ENCODE measurements around the gene MAN1A1.

The MAN1A1 gene

DNA sequence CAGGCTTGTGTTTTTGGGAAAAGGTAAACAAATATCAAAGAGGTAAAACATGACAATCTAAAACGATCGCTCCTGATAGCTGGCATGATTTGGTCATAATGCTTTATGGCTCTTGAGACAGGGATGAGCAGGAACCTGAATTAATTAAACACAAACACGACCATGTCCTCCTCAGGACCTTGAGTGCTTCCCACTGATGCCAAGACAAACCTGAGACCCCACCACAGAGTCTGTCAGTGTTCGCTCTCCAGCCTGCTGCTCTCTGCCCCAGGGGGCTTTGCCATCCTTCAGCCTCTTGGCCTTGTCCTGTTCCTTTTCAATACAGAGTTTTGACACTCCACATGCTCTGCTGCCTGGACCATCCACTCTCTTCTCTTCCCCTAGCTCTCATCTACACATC, 119.4 kb downstream of the MAN1A1 start:
- H3K4me3 ChIP-seq (ENCODE audit: low read length) = no peak overlapping the region
- no peak for DNase-seq (ENCODE audit: low read depth)
- TF ChIP-seq, protein P1, sequence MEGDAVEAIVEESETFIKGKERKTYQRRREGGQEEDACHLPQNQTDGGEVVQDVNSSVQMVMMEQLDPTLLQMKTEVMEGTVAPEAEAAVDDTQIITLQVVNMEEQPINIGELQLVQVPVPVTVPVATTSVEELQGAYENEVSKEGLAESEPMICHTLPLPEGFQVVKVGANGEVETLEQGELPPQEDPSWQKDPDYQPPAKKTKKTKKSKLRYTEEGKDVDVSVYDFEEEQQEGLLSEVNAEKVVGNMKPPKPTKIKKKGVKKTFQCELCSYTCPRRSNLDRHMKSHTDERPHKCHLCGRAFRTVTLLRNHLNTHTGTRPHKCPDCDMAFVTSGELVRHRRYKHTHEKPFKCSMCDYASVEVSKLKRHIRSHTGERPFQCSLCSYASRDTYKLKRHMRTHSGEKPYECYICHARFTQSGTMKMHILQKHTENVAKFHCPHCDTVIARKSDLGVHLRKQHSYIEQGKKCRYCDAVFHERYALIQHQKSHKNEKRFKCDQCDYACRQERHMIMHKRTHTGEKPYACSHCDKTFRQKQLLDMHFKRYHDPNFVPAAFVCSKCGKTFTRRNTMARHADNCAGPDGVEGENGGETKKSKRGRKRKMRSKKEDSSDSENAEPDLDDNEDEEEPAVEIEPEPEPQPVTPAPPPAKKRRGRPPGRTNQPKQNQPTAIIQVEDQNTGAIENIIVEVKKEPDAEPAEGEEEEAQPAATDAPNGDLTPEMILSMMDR (conservative IDR thresholded peaks at IDR 0.05; ENCODE audit: low read depth, low read length) = no peak

DNA sequence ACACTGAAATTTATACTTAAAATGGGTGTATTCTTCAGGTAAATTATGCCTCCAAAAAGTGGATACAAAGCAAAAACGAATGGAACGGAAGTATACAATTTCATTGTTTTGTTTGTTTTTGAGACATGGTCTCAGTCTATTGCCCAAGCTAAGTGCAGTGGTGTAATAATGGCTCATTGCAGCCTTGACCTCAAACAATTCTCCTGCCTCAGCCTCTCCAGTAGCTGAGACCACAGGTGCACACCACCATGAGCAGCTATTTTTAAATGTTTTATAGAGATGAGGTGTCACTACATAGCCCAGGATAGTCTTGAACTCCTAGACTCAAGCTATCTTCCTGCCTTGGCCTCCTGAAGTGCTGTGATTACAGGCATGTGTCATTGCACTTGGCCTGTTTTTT, 122.2 kb downstream of the MAN1A1 start:
- DNase-seq (ENCODE audit: low read depth) = no peak
- no peak overlapping the region for H3K4me3 ChIP-seq (ENCODE audit: low read length)
- TF ChIP-seq, protein P1 (conservative IDR thresholded peaks at IDR 0.05; ENCODE audit: low read depth, low read length) = no peak

DNA sequence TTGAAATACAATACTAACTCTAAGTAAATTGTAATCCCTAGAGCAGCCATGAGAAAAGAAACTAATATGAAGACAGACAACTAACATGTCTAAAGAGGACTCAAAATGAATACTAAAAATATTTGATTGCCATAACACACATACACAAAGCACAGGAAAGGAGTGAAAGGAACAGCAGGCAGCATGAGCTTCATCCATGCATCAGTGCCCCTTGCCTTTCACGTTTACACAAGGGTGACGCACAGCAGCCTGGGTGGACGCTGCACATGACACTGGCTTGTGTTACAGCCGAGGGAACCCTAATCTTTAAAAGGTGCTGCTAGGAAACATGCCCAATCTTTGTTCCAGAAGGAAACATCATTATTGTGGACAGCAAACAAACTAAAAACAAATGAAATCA, 123.5 kb downstream of the MAN1A1 start:
- no peak for DNase-seq (ENCODE audit: low read depth)
- no peak overlapping the region for H3K4me3 ChIP-seq (ENCODE audit: low read length)
- TF ChIP-seq, protein P1 (conservative IDR thresholded peaks at IDR 0.05; ENCODE audit: low read depth, low read length) = no peak

- no peak for DNase-seq (ENCODE audit: low read depth)
- no peak overlapping the region for H3K4me3 ChIP-seq (ENCODE audit: low read length)
- TF ChIP-seq, protein P1 (conservative IDR thresholded peaks at IDR 0.05; ENCODE audit: low read depth, low read length) = no peak
Observed at GRCh38 chr6:119224095-119224701, 125.4 kb downstream of the MAN1A1 start.

DNA sequence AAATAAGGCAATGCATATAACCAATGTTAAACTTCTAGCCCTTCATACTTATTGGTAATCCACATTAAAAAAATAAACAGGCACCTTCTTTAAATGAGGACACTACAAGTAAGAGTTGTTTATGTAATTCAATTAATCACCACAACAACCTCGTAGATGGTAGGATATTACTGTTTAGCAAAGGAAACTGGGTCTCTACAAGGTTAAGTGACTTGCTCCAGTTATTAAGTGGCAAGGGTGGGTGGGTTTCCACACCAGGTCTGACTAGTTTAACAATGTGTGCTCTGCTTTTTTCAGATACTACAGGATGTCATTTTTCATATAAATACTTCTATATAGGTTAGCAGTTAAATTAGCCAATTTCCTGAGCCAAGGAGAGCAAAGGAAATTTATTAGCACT, 129.1 kb downstream of the MAN1A1 start:
- TF ChIP-seq, protein P1 (conservative IDR thresholded peaks at IDR 0.05; ENCODE audit: low read depth, low read length) = no peak
- H3K4me3 ChIP-seq (ENCODE audit: low read length) = no peak overlapping the region
- DNase-seq (ENCODE audit: low read depth) = no peak

- H3K4me3 ChIP-seq (ENCODE audit: low read length) = no peak overlapping the region
- no peak for DNase-seq (ENCODE audit: low read depth)
- TF ChIP-seq, protein P1 (conservative IDR thresholded peaks at IDR 0.05; ENCODE audit: low read depth, low read length) = no peak
Observed at GRCh38 chr6:119218548-119218947, 131.0 kb downstream of the MAN1A1 start.

DNA sequence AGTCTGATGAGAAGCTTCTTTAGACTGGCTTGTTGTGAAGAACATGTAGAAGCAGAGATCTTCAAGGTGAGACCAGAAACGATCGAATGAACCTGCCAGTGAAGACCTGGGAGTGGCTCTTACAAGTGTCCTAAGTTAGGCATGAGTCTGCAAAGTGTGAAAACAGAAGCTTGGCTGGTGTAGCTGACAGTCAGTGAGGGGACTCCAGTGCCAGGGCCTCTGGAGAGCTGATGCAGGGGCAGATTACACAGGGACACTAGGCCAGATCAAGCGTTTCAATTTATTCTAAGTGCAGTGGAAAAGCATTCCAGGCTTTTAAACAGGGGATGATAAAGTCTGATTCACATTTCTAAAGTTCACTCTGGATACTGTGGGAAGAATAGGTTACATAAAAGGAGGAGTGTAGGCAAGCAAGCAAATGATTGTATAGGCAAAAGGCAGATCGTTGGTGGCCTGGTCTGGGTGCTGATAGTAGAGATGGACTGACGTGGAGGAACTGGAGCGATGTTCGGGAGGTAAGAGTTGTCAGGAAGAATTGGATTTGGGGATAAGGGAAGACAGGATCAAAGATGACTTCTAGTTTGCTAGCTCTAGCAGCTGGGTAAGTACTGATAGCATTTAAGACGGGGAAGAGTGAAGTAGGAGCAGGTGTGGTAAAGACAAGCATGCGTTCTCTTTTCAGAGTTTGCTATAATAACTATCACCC, 133.5 kb downstream of the MAN1A1 start:
- no peak overlapping the region for H3K4me3 ChIP-seq (ENCODE audit: low read length)
- no peak for DNase-seq (ENCODE audit: low read depth)
- TF ChIP-seq, protein P1 (conservative IDR thresholded peaks at IDR 0.05; ENCODE audit: low read depth, low read length) = no peak
